Prostate gland (tissue), 2 donors: ENCODE results near the gene CIC.

Experiments
- POLR2A ChIP-seq: fragments of 450-650 bp; IDR thresholded peaks from one replicate; pipeline ENCODE4 v1.6.1; 2016; ENCODE audit warnings: antibody characterized with exemption, mild to moderate bottlenecking
- TF ChIP-seq, protein P1 (sequence below), 4 experiments: fragments of 200-600 bp in 2 of 4; fragments of 450-650 bp in 2 of 4; sonication (generic) in 2 of 4; IDR thresholded peaks; 1 replicate in 3 of 4; 2 replicates in 1 of 4; pipeline ENCODE4 v1.5.1; 2016 to 2019; ENCODE audit warnings: antibody characterized with exemption in 4 of 4, mild to moderate bottlenecking in 2 of 4, moderate library complexity in 2 of 4

DNA sequence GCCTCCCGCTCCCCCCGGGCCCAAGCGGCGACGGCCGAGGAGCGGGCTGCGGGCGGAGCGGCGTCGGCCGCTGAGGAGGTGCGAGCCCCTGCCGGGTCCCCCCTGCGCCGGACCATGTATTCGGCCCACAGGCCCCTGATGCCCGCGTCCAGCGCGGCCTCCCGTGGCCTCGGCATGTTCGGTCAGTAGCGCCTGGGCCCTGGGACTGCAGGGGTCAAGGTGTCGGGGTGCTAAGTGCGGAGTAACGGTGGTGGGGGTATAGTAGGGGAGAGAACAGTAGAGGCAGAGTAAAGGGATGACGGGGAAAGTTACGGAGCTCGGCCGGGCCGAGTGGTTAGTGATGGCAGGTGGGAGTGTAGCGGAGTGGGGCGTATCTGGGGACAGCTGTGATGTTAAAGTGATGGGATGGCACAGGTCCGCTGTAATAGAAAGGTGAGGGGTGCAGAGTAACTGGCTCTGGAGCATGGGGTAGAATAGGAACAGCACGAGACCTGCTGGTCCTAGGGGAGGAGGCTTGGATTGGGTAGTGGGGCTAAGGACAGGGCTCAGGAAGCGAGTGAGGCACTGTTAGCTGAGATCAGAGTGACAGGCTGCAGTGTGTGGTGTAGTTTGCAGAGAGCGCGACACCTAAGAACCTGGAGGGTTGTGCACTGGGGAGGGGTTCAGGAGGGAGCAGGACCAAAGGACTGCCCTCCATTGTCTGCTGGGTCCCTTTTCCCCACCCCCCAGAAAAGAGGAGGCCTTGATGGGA, 15.7 kb downstream of the CIC start:
- TF ChIP-seq, protein P1, sequence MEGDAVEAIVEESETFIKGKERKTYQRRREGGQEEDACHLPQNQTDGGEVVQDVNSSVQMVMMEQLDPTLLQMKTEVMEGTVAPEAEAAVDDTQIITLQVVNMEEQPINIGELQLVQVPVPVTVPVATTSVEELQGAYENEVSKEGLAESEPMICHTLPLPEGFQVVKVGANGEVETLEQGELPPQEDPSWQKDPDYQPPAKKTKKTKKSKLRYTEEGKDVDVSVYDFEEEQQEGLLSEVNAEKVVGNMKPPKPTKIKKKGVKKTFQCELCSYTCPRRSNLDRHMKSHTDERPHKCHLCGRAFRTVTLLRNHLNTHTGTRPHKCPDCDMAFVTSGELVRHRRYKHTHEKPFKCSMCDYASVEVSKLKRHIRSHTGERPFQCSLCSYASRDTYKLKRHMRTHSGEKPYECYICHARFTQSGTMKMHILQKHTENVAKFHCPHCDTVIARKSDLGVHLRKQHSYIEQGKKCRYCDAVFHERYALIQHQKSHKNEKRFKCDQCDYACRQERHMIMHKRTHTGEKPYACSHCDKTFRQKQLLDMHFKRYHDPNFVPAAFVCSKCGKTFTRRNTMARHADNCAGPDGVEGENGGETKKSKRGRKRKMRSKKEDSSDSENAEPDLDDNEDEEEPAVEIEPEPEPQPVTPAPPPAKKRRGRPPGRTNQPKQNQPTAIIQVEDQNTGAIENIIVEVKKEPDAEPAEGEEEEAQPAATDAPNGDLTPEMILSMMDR (IDR thresholded peaks at IDR 0.05): no peak
- TF ChIP-seq POLR2A: no peak
